Fibroblast of the conjunctiva (primary cell): ENCODE measurements around the gene TNS1.

ENCODE experiments used
- DNase-seq: peaks from one replicate; pipeline ENCODE4 v3.0.0-alpha.2; 2010; ENCODE audit warnings: low read depth

Gene TNS1

GRCh38 chr2:217830807-217831206 is 172.0 kb downstream of the TNS1 start:
- no peak for DNase-seq

- no peak for DNase-seq
Observed at GRCh38 chr2:217830061-217830460, 172.7 kb downstream of the TNS1 start.

- DNase-seq: no peak
Observed at GRCh38 chr2:217829420-217829819, 173.4 kb downstream of the TNS1 start.

- no peak for DNase-seq
Observed at GRCh38 chr2:217828336-217828735, 174.5 kb downstream of the TNS1 start.

- DNase-seq: no peak
Observed at GRCh38 chr2:217827430-217828201, 175.2 kb downstream of the TNS1 start.

GRCh38 chr2:217826991-217827390 is 175.8 kb downstream of the TNS1 start:
- no peak for DNase-seq

- no peak for DNase-seq
Observed at GRCh38 chr2:217826520-217826919, 176.3 kb downstream of the TNS1 start.

- DNase-seq: no peak
Observed at GRCh38 chr2:217825469-217826235, 177.1 kb downstream of the TNS1 start.

GRCh38 chr2:217824223-217824622 is 178.6 kb downstream of the TNS1 start:
- no peak for DNase-seq

GRCh38 chr2:217823626-217824025 is 179.2 kb downstream of the TNS1 start:
- no peak for DNase-seq

- DNase-seq: no peak
Observed at GRCh38 chr2:217822296-217823252, 180.2 kb downstream of the TNS1 start.

- DNase-seq: no peak
Observed at GRCh38 chr2:217821536-217822147, 181.2 kb downstream of the TNS1 start.

GRCh38 chr2:217820904-217821303 is 181.9 kb downstream of the TNS1 start:
- no peak for DNase-seq

- no peak for DNase-seq
Observed at GRCh38 chr2:217820091-217820819, 182.5 kb downstream of the TNS1 start.

GRCh38 chr2:217818293-217818850 is 184.4 kb downstream of the TNS1 start:
- DNase-seq: no peak

- DNase-seq: no peak
Observed at GRCh38 chr2:217817466-217818292, 185.1 kb downstream of the TNS1 start.

GRCh38 chr2:217816396-217816869 is 186.4 kb downstream of the TNS1 start:
- DNase-seq: no peak

- DNase-seq: no peak
Observed at GRCh38 chr2:217813828-217814227, 189.0 kb downstream of the TNS1 start.

- DNase-seq: no peak
Observed at GRCh38 chr2:217812170-217812569, 190.6 kb downstream of the TNS1 start.

GRCh38 chr2:217810260-217810659 is 192.5 kb downstream of the TNS1 start:
- no peak for DNase-seq
